Keratinocyte (primary cell): ENCODE data around the gene ATG14. TPM values are rescaled to one million over a fixed set of nuclear protein-coding genes. Genes with fewer than 3 reads are reported as not detected.

Source experiments
- DNase-seq: peaks from one replicate; pipeline ENCODE4 v3.0.0-alpha.2; 2011; ENCODE audit warnings: low read depth, missing footprints, low spot score
- FAIRE-seq: peaks from 2 replicates; lab custom pipeline; 2011; peaks lifted over from hg19 to GRCh38; lab: Jason Lieb, UNC
- H2AFZ ChIP-seq: 2 replicates; pipeline ENCODE4 v1.6.0; 2012; ENCODE audit warnings: low read length, control low read depth, inconsistent platforms; ENCODE audit not compliant: control insufficient read depth
- H3K27ac ChIP-seq: 2 replicates; pipeline ENCODE4 v1.5.1; 2011; ENCODE audit warnings: low read length; ENCODE audit not compliant: control insufficient read depth, insufficient read depth
- H3K27me3 ChIP-seq: 3 replicates; pipeline ENCODE4 v1.6.0; 2011; ENCODE audit warnings: low read length; ENCODE audit not compliant: control insufficient read depth, insufficient read depth; ENCODE audit errors: extremely low read depth
- H3K36me3 ChIP-seq, 2 experiments: 2 replicates in 1 of 2; 3 replicates in 1 of 2; pipeline ENCODE4 v1.5.1; 2011; ENCODE audit warnings: low read length in 2 of 2, mild to moderate bottlenecking in 1 of 2; ENCODE audit not compliant: control insufficient read depth in 2 of 2, insufficient read depth in 2 of 2; ENCODE audit errors: extremely low read depth in 1 of 2
- H3K4me1 ChIP-seq: 3 replicates; pipeline ENCODE4 v1.5.1; 2011; ENCODE audit warnings: low read length; ENCODE audit not compliant: control insufficient read depth, insufficient read depth; ENCODE audit errors: extremely low read depth
- H3K4me2 ChIP-seq: 3 replicates; pipeline ENCODE4 v1.6.0; 2011; ENCODE audit warnings: low read depth, low read length; ENCODE audit not compliant: control insufficient read depth, insufficient read depth; ENCODE audit errors: extremely low read depth
- H3K4me3 ChIP-seq, 3 experiments: fragments of 200-600 bp in 1 of 3; sonication (generic) in 1 of 3; 2 replicates in 2 of 3; 3 replicates in 1 of 3; pipeline ENCODE4 v1.5.1; 2011 to 2016; ENCODE audit warnings: low read length in 3 of 3, mild to moderate bottlenecking in 3 of 3, control low read depth in 2 of 3, inconsistent platforms in 1 of 3, low read depth in 1 of 3, mixed read lengths in 1 of 3, mixed run types in 1 of 3, moderate library complexity in 1 of 3; ENCODE audit not compliant: control insufficient read depth in 2 of 3, insufficient read depth in 2 of 3; ENCODE audit errors: extremely low read depth in 1 of 3
- H3K79me2 ChIP-seq: 2 replicates; pipeline ENCODE4 v1.6.0; 2012; ENCODE audit warnings: low read length; ENCODE audit not compliant: control insufficient read depth, insufficient read depth
- H3K9ac ChIP-seq: 3 replicates; pipeline ENCODE4 v1.6.0; 2011; ENCODE audit warnings: low read length; ENCODE audit not compliant: control insufficient read depth, insufficient read depth; ENCODE audit errors: extremely low read depth
- H3K9me1 ChIP-seq: 3 replicates; pipeline ENCODE4 v1.6.0; 2011; ENCODE audit warnings: low read length; ENCODE audit not compliant: control insufficient read depth, insufficient read depth; ENCODE audit errors: extremely low read depth
- H3K9me3 ChIP-seq: 2 replicates; pipeline ENCODE4 v1.5.1; 2012; ENCODE audit warnings: low read depth, low read length; ENCODE audit not compliant: control insufficient read depth
- H4K20me1 ChIP-seq: 3 replicates; pipeline ENCODE4 v1.6.0; 2011; ENCODE audit warnings: low read length; ENCODE audit not compliant: control insufficient read depth, insufficient read depth; ENCODE audit errors: extremely low read depth
- EZH2 ChIP-seq: IDR thresholded peaks from one replicate; pipeline ENCODE4 v1.6.1; 2012; ENCODE audit warnings: inconsistent platforms, mild to moderate bottlenecking, low read length, moderate library complexity
- dilution Hi-C: fragments of 300-500 bp; cut with MboI; formaldehyde crosslinking; loops from one replicate; pipeline ENCODE4 v1.7.0; 2020; ENCODE audit warnings: low sequenced_read_pairs; ENCODE audit not compliant: extremely low pct_ligation_motif_present
- polyA plus RNA-seq, 5 experiments: library from polyadenylated mRNA; depleted of rRNA in 3 of 5; stranded (reverse) in 3 of 5; stranded (forward) in 1 of 5; unstranded in 1 of 5; fragments of >200 nt; gene quantifications; 1 replicate in 1 of 5; 2 replicates in 3 of 5; 3 replicates in 1 of 5; pipeline versions ENCODE4 v1.2.1 to v1.2.3, GENCODE V29; 2011 to 2012; ENCODE audit warnings: missing spikeins in 2 of 5, low read depth in 1 of 5, low replicate concordance in 1 of 5
- TF ChIP-seq, protein P1 (sequence below), 3 experiments: IDR thresholded peaks in 1 of 3; conservative IDR thresholded peaks in 1 of 3; optimal IDR thresholded peaks in 1 of 3; 2 replicates in 2 of 3; 3 replicates in 1 of 3; pipeline versions ENCODE3 to v1.5.1; 2011; ENCODE audit warnings: low read length in 3 of 3, mild to moderate bottlenecking in 3 of 3, moderate library complexity in 2 of 3, control low read depth in 1 of 3, inconsistent platforms in 1 of 3; ENCODE audit not compliant: insufficient read depth in 2 of 3; ENCODE audit errors: extremely low read depth in 1 of 3

Gene ATG14
- polyA plus RNA-seq, 1 donor (not counting 4 experiments of a cell fraction or from before 2014, with no cell fraction given), result 7.0 TPM

DNA sequence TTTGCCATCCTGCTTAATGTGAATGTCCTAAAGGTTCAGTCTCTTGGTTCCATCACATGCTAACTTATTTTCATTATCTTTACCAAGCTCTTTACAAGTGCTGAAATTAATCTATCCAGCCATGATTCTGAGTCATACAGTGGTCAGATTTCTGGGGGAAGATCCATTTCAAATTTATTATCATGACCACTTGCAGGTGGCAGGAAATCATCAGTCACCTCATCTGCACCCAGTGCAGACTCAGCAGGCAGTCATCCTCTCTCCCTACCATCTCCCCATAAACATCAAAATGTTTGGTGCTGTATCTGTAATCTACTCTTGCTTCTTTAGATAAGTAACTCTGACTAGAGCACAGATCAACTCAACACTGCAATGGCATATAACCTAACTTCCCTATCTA lies 23.5 kb downstream of the ATG14 start:
- no peaks in the 10 kb centered on the region for H3K9me1 ChIP-seq
- H3K27ac ChIP-seq, result no peak overlapping the region

GRCh38 chr14:55387121-55387520 lies 24.5 kb downstream of the ATG14 start:
- H3K27ac ChIP-seq, result no peak overlapping the region
- no peaks in the 10 kb centered on the region for H3K9me1 ChIP-seq
- no peak overlapping the region for H2AFZ ChIP-seq
- H3K36me3 ChIP-seq, result peaks cover 0 to 7% of the 10 kb centered on the region in 2 experiments
- no peak for DNase-seq
- H3K4me3 ChIP-seq, result no peak overlapping the region
- no peaks in the 10 kb centered on the region for H3K9me3 ChIP-seq
- no peaks in the 10 kb centered on the region for H3K27me3 ChIP-seq
- H3K79me2 ChIP-seq, result no peaks in the 10 kb centered on the region
- dilution Hi-C loops, result no loop called here
- H3K4me1 ChIP-seq, result no peaks in the 10 kb centered on the region
- no peak for TF ChIP-seq EZH2
- H3K4me2 ChIP-seq, result no peak overlapping the region
- H3K9ac ChIP-seq, result no peak overlapping the region
- H4K20me1 ChIP-seq, result no peaks in the 10 kb centered on the region
- no peak for FAIRE-seq

More for the DNA sequence above, 23.5 kb downstream of the ATG14 start:
- Histone ChIP-seq H3K27me3 (no peaks in the 10 kb centered on the region), H3K9me3 (no peaks in the 10 kb centered on the region), H3K4me3 (no peak overlapping the region), H4K20me1 (no peaks in the 10 kb centered on the region), H3K4me2 (no peak overlapping the region), H2AFZ (no peak overlapping the region), H3K36me3 (peaks cover 0 to 7% of the 10 kb centered on the region in 2 experiments), H3K4me1 (no peaks in the 10 kb centered on the region), H3K79me2 (no peaks in the 10 kb centered on the region), H3K9ac (no peak overlapping the region)
- TF ChIP-seq, protein P1, sequence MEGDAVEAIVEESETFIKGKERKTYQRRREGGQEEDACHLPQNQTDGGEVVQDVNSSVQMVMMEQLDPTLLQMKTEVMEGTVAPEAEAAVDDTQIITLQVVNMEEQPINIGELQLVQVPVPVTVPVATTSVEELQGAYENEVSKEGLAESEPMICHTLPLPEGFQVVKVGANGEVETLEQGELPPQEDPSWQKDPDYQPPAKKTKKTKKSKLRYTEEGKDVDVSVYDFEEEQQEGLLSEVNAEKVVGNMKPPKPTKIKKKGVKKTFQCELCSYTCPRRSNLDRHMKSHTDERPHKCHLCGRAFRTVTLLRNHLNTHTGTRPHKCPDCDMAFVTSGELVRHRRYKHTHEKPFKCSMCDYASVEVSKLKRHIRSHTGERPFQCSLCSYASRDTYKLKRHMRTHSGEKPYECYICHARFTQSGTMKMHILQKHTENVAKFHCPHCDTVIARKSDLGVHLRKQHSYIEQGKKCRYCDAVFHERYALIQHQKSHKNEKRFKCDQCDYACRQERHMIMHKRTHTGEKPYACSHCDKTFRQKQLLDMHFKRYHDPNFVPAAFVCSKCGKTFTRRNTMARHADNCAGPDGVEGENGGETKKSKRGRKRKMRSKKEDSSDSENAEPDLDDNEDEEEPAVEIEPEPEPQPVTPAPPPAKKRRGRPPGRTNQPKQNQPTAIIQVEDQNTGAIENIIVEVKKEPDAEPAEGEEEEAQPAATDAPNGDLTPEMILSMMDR (optimal IDR thresholded peaks at IDR 0.05 in 1 of 3, IDR thresholded peaks at IDR 0.05 in 1 of 3, conservative IDR thresholded peaks at IDR 0.05 in 1 of 3; ENCODE audit: extremely low read depth in 1 of 3, insufficient read depth in 2 of 3, low read length in 3 of 3), result no peak
- TF ChIP-seq EZH2, result no peak
- dilution Hi-C loops, result no loop called here
- DNase-seq (no peak), FAIRE-seq (peak; percentile 55)
